Measurements from ENCODE around the gene TOMM70.

The TOMM70 gene

GRCh38 chr3:100411091-100411982 is 10.4 kb upstream of the TOMM70 start:
- no peak for DNase-seq

GRCh38 chr3:100407977-100408532 is 7.2 kb upstream of the TOMM70 start:
- no peak for DNase-seq

GRCh38 chr3:100407164-100407563 is 6.3 kb upstream of the TOMM70 start:
- no peak for DNase-seq

GRCh38 chr3:100404250-100404548 is 3.3 kb upstream of the TOMM70 start:
- DNase-seq = no peak

GRCh38 chr3:100403362-100404249 is 2.7 kb upstream of the TOMM70 start:
- DNase-seq = no peak

GRCh38 chr3:100402891-100403290 is 2.0 kb upstream of the TOMM70 start:
- no peak for DNase-seq

GRCh38 chr3:100402256-100402655 is 1.4 kb upstream of the TOMM70 start:
- DNase-seq = no peak

GRCh38 chr3:100401674-100402041 is 769 bp upstream of the TOMM70 start:
- DNase-seq = no peak

GRCh38 chr3:100400419-100400779 is 490 bp downstream of the TOMM70 start:
- no peak for DNase-seq

GRCh38 chr3:100399341-100400071 is 1.4 kb downstream of the TOMM70 start:
- DNase-seq = no peak

GRCh38 chr3:100396967-100397366 is 3.9 kb downstream of the TOMM70 start:
- no peak for DNase-seq

GRCh38 chr3:100395679-100396431 is 5.0 kb downstream of the TOMM70 start:
- no peak for DNase-seq

- DNase-seq = no peak
Measured at GRCh38 chr3:100389025-100389424, 11.9 kb downstream of the TOMM70 start.

- DNase-seq = no peak
Measured at GRCh38 chr3:100386437-100387074, 14.3 kb downstream of the TOMM70 start.

- no peak for DNase-seq
Measured at GRCh38 chr3:100384733-100385525, 16.0 kb downstream of the TOMM70 start.

- no peak for DNase-seq
Measured at GRCh38 chr3:100376301-100376700, 24.6 kb downstream of the TOMM70 start.

GRCh38 chr3:100374521-100374920 is 26.4 kb downstream of the TOMM70 start:
- no peak for DNase-seq

- no peak for DNase-seq
Measured at GRCh38 chr3:100370756-100371155, 30.1 kb downstream of the TOMM70 start.

- DNase-seq = no peak
Measured at GRCh38 chr3:100368441-100368840, 32.4 kb downstream of the TOMM70 start.

- no peak for DNase-seq
Measured at GRCh38 chr3:100366424-100366823, 34.5 kb downstream of the TOMM70 start.

GRCh38 chr3:100364421-100364820 is 36.5 kb downstream of the TOMM70 start:
- no peak for DNase-seq
